OCI-LY3 (cell line): ENCODE measurements around the gene TREM2.

Source experiments
- CTCF ChIP-seq: fragments of 200-600, 300-600 bp; sonication (generic); IDR thresholded peaks from 2 replicates; pipeline ENCODE4 v1.5.1; 2014; ENCODE audit warnings: antibody characterized with exemption, low read length, low read depth
- EZH2phosphoT487 ChIP-seq: fragments of 200-600 bp; shearing (Covaris generic); IDR thresholded peaks from 2 replicates; pipeline ENCODE4 v1.6.1; 2018; ENCODE audit warnings: antibody characterized with exemption, mixed run types, low read depth

- no peak for TF ChIP-seq CTCF
- no peak for TF ChIP-seq EZH2phosphoT487
These were observed 3.4 kb downstream of the TREM2 start for GRCh38 chr6:41159415-41160082.
